Erythroblast (primary cell): ENCODE measurements around the gene TUBD1.

Source experiments
- GATA1 ChIP-seq: IDR thresholded peaks from 2 replicates; pipeline ENCODE4 v1.6.1; 2011; ENCODE audit warnings: low read depth, mild to moderate bottlenecking, control low read depth, low read length, moderate library complexity
- POLR2A ChIP-seq: IDR thresholded peaks from 2 replicates; pipeline ENCODE4 v1.6.1; 2011; ENCODE audit warnings: mild to moderate bottlenecking, low read length

DNA sequence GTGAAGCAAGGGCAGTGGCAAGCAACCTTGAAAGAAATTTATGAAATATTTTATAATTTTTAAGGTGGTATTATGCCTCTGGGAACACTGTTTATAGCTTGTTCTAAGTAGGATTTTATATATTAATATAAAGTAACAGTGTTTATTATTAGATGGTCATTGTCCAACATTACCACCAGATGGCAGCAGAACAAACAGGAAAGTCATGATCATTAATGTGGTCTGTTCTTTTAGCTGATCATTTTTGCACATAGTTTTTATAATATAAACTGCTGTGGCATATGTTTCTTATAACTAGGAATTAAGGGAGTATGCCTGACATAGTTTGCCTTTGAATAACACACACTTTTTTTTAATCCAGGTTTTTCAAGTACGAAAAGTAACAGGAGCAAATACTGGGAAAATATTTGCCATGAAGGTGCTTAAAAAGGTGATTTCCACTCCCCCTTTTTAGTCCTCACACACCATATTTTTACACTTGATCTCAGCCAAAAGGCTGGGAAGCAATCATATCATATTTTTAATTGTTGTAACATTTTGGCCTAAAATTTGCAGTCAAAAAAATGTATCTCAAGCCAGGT is 21.6 kb upstream of the TUBD1 start:
- TF ChIP-seq POLR2A (no peak), GATA1 (no peak)
